ENCODE data around the gene RMND5A. TPM values are rescaled to one million over a fixed set of nuclear protein-coding genes. Genes with fewer than 3 reads are reported as not detected.
"Not testable (repeated sequence)": the region's sequence is repeated elsewhere in the genome, so short reads cannot be mapped to it uniquely, and the experiment has no call there.

RMND5A gene
- total RNA-seq, 2 experiments from 2014 or later, result 34.4 to 35.2 TPM

GRCh38 chr2:86725706-86726105 lies 5.6 kb downstream of the RMND5A start:
- DNase-seq; H3K4me1 Mint-ChIP-seq (ENCODE audit: low read depth); H3K27me3 Mint-ChIP-seq (ENCODE audit: low read depth); H3K27ac Mint-ChIP-seq; H3K4me3 Mint-ChIP-seq; POLR2A ChIA-PET; H3K36me3 Mint-ChIP-seq (ENCODE audit: low read depth); ATAC-seq; CTCF ChIA-PET; H3K9me3 Mint-ChIP-seq (ENCODE audit: insufficient read depth): not testable (repeated sequence)

- H3K27me3 Mint-ChIP-seq (ENCODE audit: low read depth); ATAC-seq; DNase-seq; CTCF ChIA-PET; H3K4me1 Mint-ChIP-seq (ENCODE audit: low read depth); H3K4me3 Mint-ChIP-seq; H3K9me3 Mint-ChIP-seq (ENCODE audit: insufficient read depth); H3K36me3 Mint-ChIP-seq (ENCODE audit: low read depth); H3K27ac Mint-ChIP-seq; POLR2A ChIA-PET: not testable (repeated sequence)
Measured at GRCh38 chr2:86732040-86732525, 12.0 kb downstream of the RMND5A start.

- DNase-seq; POLR2A ChIA-PET; H3K4me3 Mint-ChIP-seq; H3K4me1 Mint-ChIP-seq (ENCODE audit: low read depth); H3K9me3 Mint-ChIP-seq (ENCODE audit: insufficient read depth); ATAC-seq; CTCF ChIA-PET; H3K27ac Mint-ChIP-seq; H3K36me3 Mint-ChIP-seq (ENCODE audit: low read depth); H3K27me3 Mint-ChIP-seq (ENCODE audit: low read depth): not testable (repeated sequence)
Measured at GRCh38 chr2:86732837-86733236, 12.7 kb downstream of the RMND5A start.

- H3K9me3 Mint-ChIP-seq (ENCODE audit: insufficient read depth); H3K4me1 Mint-ChIP-seq (ENCODE audit: low read depth); H3K27me3 Mint-ChIP-seq (ENCODE audit: low read depth); CTCF ChIA-PET; ATAC-seq; H3K27ac Mint-ChIP-seq; DNase-seq; H3K4me3 Mint-ChIP-seq; POLR2A ChIA-PET; H3K36me3 Mint-ChIP-seq (ENCODE audit: low read depth): not testable (repeated sequence)
Measured at GRCh38 chr2:86733528-86733927, 13.4 kb downstream of the RMND5A start.

GRCh38 chr2:86734896-86735295 lies 14.8 kb downstream of the RMND5A start:
- ATAC-seq; H3K36me3 Mint-ChIP-seq (ENCODE audit: low read depth); H3K27me3 Mint-ChIP-seq (ENCODE audit: low read depth); H3K4me1 Mint-ChIP-seq (ENCODE audit: low read depth); CTCF ChIA-PET; DNase-seq; H3K27ac Mint-ChIP-seq; H3K4me3 Mint-ChIP-seq; H3K9me3 Mint-ChIP-seq (ENCODE audit: insufficient read depth); POLR2A ChIA-PET: not testable (repeated sequence)

- H3K27ac Mint-ChIP-seq; CTCF ChIA-PET; H3K4me3 Mint-ChIP-seq; POLR2A ChIA-PET; H3K9me3 Mint-ChIP-seq (ENCODE audit: insufficient read depth); ATAC-seq; H3K27me3 Mint-ChIP-seq (ENCODE audit: low read depth); H3K4me1 Mint-ChIP-seq (ENCODE audit: low read depth); DNase-seq: not testable (repeated sequence)
- H3K36me3 Mint-ChIP-seq (ENCODE audit: low read depth), result peaks cover 14% of the 10 kb centered on the region
Measured at GRCh38 chr2:86739485-86739884, 19.4 kb downstream of the RMND5A start.

- CTCF ChIA-PET; DNase-seq; H3K27ac Mint-ChIP-seq; H3K27me3 Mint-ChIP-seq (ENCODE audit: low read depth); H3K4me3 Mint-ChIP-seq; ATAC-seq; H3K9me3 Mint-ChIP-seq (ENCODE audit: insufficient read depth); H3K4me1 Mint-ChIP-seq (ENCODE audit: low read depth); POLR2A ChIA-PET: not testable (repeated sequence)
- H3K36me3 Mint-ChIP-seq (ENCODE audit: low read depth), result peaks cover 17% of the 10 kb centered on the region
Measured at GRCh38 chr2:86739889-86740288, 19.8 kb downstream of the RMND5A start.

GRCh38 chr2:86741889-86742498 lies 21.9 kb downstream of the RMND5A start:
- H3K27ac Mint-ChIP-seq; H3K4me3 Mint-ChIP-seq; DNase-seq; H3K27me3 Mint-ChIP-seq (ENCODE audit: low read depth); POLR2A ChIA-PET; ATAC-seq; H3K4me1 Mint-ChIP-seq (ENCODE audit: low read depth); CTCF ChIA-PET; H3K9me3 Mint-ChIP-seq (ENCODE audit: insufficient read depth): not testable (repeated sequence)
- H3K36me3 Mint-ChIP-seq (ENCODE audit: low read depth), result peaks cover 26% of the 10 kb centered on the region

- ChIA-PET CTCF (interaction anchor here (1.3 kb wide), 1 partner anchor 21 kb away, joined by 3 read pairs; no protein-coding TSS in a partner anchor), POLR2A (interaction anchor here (1.0 kb wide), 1 partner anchor 10 kb away, joined by 5 read pairs; no protein-coding TSS in a partner anchor)
- Mint-ChIP-seq H3K27me3 (ENCODE audit: low read depth) (no peaks in the 10 kb centered on the region), H3K27ac (no peak overlapping the region), H3K4me1 (ENCODE audit: low read depth) (peaks cover 10% of the 10 kb centered on the region), H3K9me3 (ENCODE audit: insufficient read depth) (no peaks in the 10 kb centered on the region), H3K4me3 (no peak overlapping the region), H3K36me3 (ENCODE audit: low read depth) (peaks cover 38% of the 10 kb centered on the region)
- no peak for DNase-seq
- ATAC-seq, result no peak
Measured at GRCh38 chr2:86744152-86744551, 24.1 kb downstream of the RMND5A start.

- no peak for ATAC-seq
- H3K36me3 Mint-ChIP-seq (ENCODE audit: low read depth), result peaks cover 62% of the 10 kb centered on the region
- no peak overlapping the region for H3K27ac Mint-ChIP-seq
Measured at GRCh38 chr2:86746939-86747338, 26.8 kb downstream of the RMND5A start.

GRCh38 chr2:86747711-86748639 lies 27.9 kb downstream of the RMND5A start:
- ChIA-PET POLR2A (no interaction called here), CTCF (interaction anchor here (0.7 to 1.8 kb wide), 3 partner anchors 15 to 230 kb away, joined by 3 to 9 read pairs (median 6); no protein-coding TSS in a partner anchor)
- H3K36me3 Mint-ChIP-seq (ENCODE audit: low read depth), result peaks cover 68% of the 10 kb centered on the region
- ATAC-seq (no peak), DNase-seq (no peak)
- peaks cover 16% of the 10 kb centered on the region for H3K9me3 Mint-ChIP-seq (ENCODE audit: insufficient read depth)
- no peak overlapping the region for H3K27ac Mint-ChIP-seq
- H3K4me3 Mint-ChIP-seq, result no peak overlapping the region
- peaks cover 14% of the 10 kb centered on the region for H3K4me1 Mint-ChIP-seq (ENCODE audit: low read depth)
- no peaks in the 10 kb centered on the region for H3K27me3 Mint-ChIP-seq (ENCODE audit: low read depth)

More at GRCh38 chr2:86746939-86747338, 26.8 kb downstream of the RMND5A start:
- DNase-seq, result no peak
- CTCF ChIA-PET, result no interaction called here
- POLR2A ChIA-PET, result no interaction called here
- Mint-ChIP-seq H3K4me3 (no peak overlapping the region), H3K27me3 (ENCODE audit: low read depth) (no peaks in the 10 kb centered on the region), H3K9me3 (ENCODE audit: insufficient read depth) (peaks cover 14% of the 10 kb centered on the region), H3K4me1 (ENCODE audit: low read depth) (peaks cover 16% of the 10 kb centered on the region)

- ChIA-PET POLR2A (no interaction called here), CTCF (no interaction called here)
- Mint-ChIP-seq H3K4me3 (no peak overlapping the region), H3K27ac (no peak overlapping the region), H3K36me3 (ENCODE audit: low read depth) (peaks cover 69% of the 10 kb centered on the region), H3K4me1 (ENCODE audit: low read depth) (peaks cover 14% of the 10 kb centered on the region), H3K9me3 (ENCODE audit: insufficient read depth) (peaks cover 16% of the 10 kb centered on the region), H3K27me3 (ENCODE audit: low read depth) (no peaks in the 10 kb centered on the region)
- ATAC-seq (no peak), DNase-seq (no peak)
Measured at GRCh38 chr2:86750240-86750839, 30.2 kb downstream of the RMND5A start.

All from activated CD8-positive, alpha-beta T cell treated with anti-CD3 and anti-CD28 coated beads, Interleukin-2, amount 10 ng/mL, durations not matched to agents 7 days and 5 days (primary cell).